Measurements from ENCODE around the gene IPPK.

DNA sequence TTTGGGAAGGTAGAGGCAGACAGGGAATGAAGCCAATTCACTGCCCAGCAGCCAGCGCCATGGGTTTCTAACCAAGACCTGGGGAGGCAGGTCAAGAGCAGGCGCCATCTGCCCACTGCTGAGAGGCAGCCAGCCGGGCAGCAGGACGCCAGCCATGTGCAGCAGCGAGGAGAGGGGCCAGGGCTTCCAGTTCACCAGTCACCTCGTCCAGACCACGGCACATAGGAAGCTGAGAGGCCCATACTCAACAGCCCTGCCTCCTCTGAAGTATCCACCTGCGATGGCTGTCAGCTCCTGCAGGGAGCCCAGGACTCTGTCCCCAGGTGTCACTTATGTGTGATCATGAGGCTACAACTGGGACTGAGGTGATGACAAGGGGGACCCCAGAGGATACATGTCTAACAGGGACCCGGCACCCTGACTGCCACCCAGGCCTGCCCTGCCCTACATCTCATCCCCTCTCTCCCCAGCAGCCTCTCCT lies 30.1 kb downstream of the IPPK start:
- TF ChIP-seq, protein P1, sequence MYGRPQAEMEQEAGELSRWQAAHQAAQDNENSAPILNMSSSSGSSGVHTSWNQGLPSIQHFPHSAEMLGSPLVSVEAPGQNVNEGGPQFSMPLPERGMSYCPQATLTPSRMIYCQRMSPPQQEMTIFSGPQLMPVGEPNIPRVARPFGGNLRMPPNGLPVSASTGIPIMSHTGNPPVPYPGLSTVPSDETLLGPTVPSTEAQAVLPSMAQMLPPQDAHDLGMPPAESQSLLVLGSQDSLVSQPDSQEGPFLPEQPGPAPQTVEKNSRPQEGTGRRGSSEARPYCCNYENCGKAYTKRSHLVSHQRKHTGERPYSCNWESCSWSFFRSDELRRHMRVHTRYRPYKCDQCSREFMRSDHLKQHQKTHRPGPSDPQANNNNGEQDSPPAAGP (tag by site-specific recombination; IDR thresholded peaks at IDR 0.05), result no peak
- TF ChIP-seq, protein P2, sequence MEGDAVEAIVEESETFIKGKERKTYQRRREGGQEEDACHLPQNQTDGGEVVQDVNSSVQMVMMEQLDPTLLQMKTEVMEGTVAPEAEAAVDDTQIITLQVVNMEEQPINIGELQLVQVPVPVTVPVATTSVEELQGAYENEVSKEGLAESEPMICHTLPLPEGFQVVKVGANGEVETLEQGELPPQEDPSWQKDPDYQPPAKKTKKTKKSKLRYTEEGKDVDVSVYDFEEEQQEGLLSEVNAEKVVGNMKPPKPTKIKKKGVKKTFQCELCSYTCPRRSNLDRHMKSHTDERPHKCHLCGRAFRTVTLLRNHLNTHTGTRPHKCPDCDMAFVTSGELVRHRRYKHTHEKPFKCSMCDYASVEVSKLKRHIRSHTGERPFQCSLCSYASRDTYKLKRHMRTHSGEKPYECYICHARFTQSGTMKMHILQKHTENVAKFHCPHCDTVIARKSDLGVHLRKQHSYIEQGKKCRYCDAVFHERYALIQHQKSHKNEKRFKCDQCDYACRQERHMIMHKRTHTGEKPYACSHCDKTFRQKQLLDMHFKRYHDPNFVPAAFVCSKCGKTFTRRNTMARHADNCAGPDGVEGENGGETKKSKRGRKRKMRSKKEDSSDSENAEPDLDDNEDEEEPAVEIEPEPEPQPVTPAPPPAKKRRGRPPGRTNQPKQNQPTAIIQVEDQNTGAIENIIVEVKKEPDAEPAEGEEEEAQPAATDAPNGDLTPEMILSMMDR (tag by site-specific recombination; IDR thresholded peaks at IDR 0.05), result no peak
- TF ChIP-seq SETDB1 (IDR thresholded peaks at IDR 0.05; ENCODE audit: insufficient read length, low read length), result no peak
- no peak for TF ChIP-seq ZNF426 (tag by site-specific recombination; IDR thresholded peaks at IDR 0.05)
- no peak for TF ChIP-seq ZNF747 (tag by site-specific recombination; IDR thresholded peaks at IDR 0.05)
- no peak for TF ChIP-seq ZIC2 (tag by site-specific recombination; IDR thresholded peaks at IDR 0.05)
- no peak for TF ChIP-seq ZBTB21 (tag by site-specific recombination; IDR thresholded peaks at IDR 0.05)
- TF ChIP-seq ZNF394 (tag by site-specific recombination; IDR thresholded peaks at IDR 0.05; ENCODE audit: borderline replicate concordance), result no peak
- no peak for TF ChIP-seq PRDM6 (tag by site-specific recombination; IDR thresholded peaks at IDR 0.05)

Measured in HEK293 (cell line).